ENCODE measurements around the gene MEIS1. TPM values are rescaled to one million over a fixed set of nuclear protein-coding genes. Genes with fewer than 3 reads are reported as not detected.

MEIS1 gene
- total RNA-seq, 1 donor from 2014 or later: 250 TPM

- Mint-ChIP-seq H3K27ac (peak overlapping the region; percentile 19), H3K27me3 (no peaks in the 10 kb centered on the region), H3K36me3 (peaks cover 69% of the 10 kb centered on the region), H3K4me3 (peak overlapping the region; percentile 17), H3K9me3 (no peaks in the 10 kb centered on the region), H3K4me1 (ENCODE audit: unreplicated experiment) (peaks cover 59% of the 10 kb centered on the region)
- no peak for DNase-seq (ENCODE audit: extremely low spot score, unreplicated experiment)
- TF ChIP-seq CTCF (conservative IDR thresholded peaks at IDR 0.05): no peak
Measured at GRCh38 chr2:66488946-66489345, 54.0 kb downstream of the MEIS1 start.

- no peak for TF ChIP-seq CTCF (conservative IDR thresholded peaks at IDR 0.05)
- H3K27me3 Mint-ChIP-seq: no peaks in the 10 kb centered on the region
- H3K4me3 Mint-ChIP-seq: peak overlapping the region; percentile 17
- no peak for DNase-seq (ENCODE audit: extremely low spot score, unreplicated experiment)
- peak overlapping the region; percentile 19 for H3K27ac Mint-ChIP-seq
- peaks cover 62% of the 10 kb centered on the region for H3K4me1 Mint-ChIP-seq (ENCODE audit: unreplicated experiment)
- no peaks in the 10 kb centered on the region for H3K9me3 Mint-ChIP-seq
- peaks cover 70% of the 10 kb centered on the region for H3K36me3 Mint-ChIP-seq
Measured at GRCh38 chr2:66489436-66489835, 54.5 kb downstream of the MEIS1 start.

- H3K27me3 Mint-ChIP-seq: no peaks in the 10 kb centered on the region
- H3K4me1 Mint-ChIP-seq (ENCODE audit: unreplicated experiment): peaks cover 71% of the 10 kb centered on the region
- peaks cover 69% of the 10 kb centered on the region for H3K36me3 Mint-ChIP-seq
- H3K27ac Mint-ChIP-seq: no peak overlapping the region
- no peaks in the 10 kb centered on the region for H3K9me3 Mint-ChIP-seq
- no peak for DNase-seq (ENCODE audit: extremely low spot score, unreplicated experiment)
- TF ChIP-seq CTCF (conservative IDR thresholded peaks at IDR 0.05): no peak
- no peak overlapping the region for H3K4me3 Mint-ChIP-seq
Measured at GRCh38 chr2:66490588-66491001, 55.7 kb downstream of the MEIS1 start.

GRCh38 chr2:66494708-66495107 lies 59.8 kb downstream of the MEIS1 start:
- DNase-seq (ENCODE audit: extremely low spot score, unreplicated experiment): no peak
- Mint-ChIP-seq H3K4me3 (no peak overlapping the region), H3K36me3 (peaks cover 66% of the 10 kb centered on the region), H3K27me3 (no peaks in the 10 kb centered on the region), H3K27ac (peak overlapping the region; percentile 67), H3K9me3 (no peaks in the 10 kb centered on the region), H3K4me1 (ENCODE audit: unreplicated experiment) (peaks cover 80% of the 10 kb centered on the region)
- TF ChIP-seq CTCF (conservative IDR thresholded peaks at IDR 0.05): no peak

- no peak for DNase-seq (ENCODE audit: extremely low spot score, unreplicated experiment)
- TF ChIP-seq CTCF (conservative IDR thresholded peaks at IDR 0.05): peak; percentile 19
- peaks cover 66% of the 10 kb centered on the region for H3K36me3 Mint-ChIP-seq
- no peaks in the 10 kb centered on the region for H3K27me3 Mint-ChIP-seq
- H3K4me1 Mint-ChIP-seq (ENCODE audit: unreplicated experiment): peaks cover 69% of the 10 kb centered on the region
- H3K9me3 Mint-ChIP-seq: no peaks in the 10 kb centered on the region
- peak overlapping the region; percentile 48 for H3K4me3 Mint-ChIP-seq
- peak overlapping the region; percentile 91 for H3K27ac Mint-ChIP-seq
Measured at GRCh38 chr2:66495788-66496640, 61.1 kb downstream of the MEIS1 start.
